ENCODE measurements around the gene CCER1.

CCER1 gene, protein sequence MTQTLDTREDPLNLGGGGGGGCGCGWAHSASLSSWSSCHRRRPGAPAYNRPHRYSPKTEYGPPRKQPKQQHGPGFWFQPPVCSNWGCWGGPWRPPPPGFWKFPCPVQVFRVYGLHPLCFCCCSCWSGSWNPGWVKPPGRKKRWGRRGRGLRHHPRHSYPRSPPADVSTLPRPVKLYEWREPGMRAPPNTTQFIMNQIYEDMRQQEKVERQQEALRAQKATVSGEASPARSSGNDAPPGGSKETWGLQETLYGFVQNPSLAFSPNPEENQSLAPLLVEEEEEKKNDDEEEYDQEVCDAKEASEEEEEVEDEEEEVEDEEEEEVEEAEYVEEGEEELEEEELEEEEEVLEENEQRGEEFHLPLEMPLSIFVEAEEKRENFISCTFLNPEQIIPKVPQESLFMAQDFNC

DNA sequence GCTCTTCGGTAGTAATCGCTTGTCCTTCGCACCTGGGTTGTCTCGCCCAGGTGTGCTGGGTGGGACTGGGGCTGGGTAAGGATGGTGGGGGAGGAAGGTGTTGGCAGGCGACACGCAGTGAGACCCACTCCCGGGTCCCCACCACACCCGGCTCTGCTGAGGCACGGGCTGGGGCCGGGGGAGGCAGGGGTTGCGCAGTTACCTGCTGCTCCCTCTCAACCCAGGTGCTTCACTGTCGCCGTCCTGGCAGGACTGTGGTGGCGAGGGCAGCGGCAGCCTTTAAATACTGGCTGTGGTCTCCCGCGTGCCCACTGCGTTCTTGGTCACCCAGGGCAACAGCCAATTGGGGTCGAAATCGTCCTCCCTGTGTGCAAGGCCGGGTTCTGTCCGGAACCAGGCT, at the start of gene CCER1:
Gene CCER1 (minus strand): TSS at position 256 of the 400 bp plus-strand sequence. CDS start 434 bp downstream, outside the sequence.
- Histone ChIP-seq H3K27me3 (replicated peaks) (no peaks in the 10 kb centered on the region), H3K27ac (no peak within 1 kb of the TSS), H3K4me3 (ENCODE audit: low read depth, low read length) (no peak within 1 kb of the TSS), H3K36me3 (replicated peaks) (no peaks in the 10 kb centered on the region)
- DNase-seq: no peak
- in situ Hi-C loops (cut with HindIII; ENCODE audit: low pct_ligation_motif_present, low sequenced_read_pairs): no loop called here
- TF ChIP-seq, protein P1, sequence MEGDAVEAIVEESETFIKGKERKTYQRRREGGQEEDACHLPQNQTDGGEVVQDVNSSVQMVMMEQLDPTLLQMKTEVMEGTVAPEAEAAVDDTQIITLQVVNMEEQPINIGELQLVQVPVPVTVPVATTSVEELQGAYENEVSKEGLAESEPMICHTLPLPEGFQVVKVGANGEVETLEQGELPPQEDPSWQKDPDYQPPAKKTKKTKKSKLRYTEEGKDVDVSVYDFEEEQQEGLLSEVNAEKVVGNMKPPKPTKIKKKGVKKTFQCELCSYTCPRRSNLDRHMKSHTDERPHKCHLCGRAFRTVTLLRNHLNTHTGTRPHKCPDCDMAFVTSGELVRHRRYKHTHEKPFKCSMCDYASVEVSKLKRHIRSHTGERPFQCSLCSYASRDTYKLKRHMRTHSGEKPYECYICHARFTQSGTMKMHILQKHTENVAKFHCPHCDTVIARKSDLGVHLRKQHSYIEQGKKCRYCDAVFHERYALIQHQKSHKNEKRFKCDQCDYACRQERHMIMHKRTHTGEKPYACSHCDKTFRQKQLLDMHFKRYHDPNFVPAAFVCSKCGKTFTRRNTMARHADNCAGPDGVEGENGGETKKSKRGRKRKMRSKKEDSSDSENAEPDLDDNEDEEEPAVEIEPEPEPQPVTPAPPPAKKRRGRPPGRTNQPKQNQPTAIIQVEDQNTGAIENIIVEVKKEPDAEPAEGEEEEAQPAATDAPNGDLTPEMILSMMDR (IDR thresholded peaks at IDR 0.05; ENCODE audit: low read depth, low read length, missing control alignments): no peak

DNA sequence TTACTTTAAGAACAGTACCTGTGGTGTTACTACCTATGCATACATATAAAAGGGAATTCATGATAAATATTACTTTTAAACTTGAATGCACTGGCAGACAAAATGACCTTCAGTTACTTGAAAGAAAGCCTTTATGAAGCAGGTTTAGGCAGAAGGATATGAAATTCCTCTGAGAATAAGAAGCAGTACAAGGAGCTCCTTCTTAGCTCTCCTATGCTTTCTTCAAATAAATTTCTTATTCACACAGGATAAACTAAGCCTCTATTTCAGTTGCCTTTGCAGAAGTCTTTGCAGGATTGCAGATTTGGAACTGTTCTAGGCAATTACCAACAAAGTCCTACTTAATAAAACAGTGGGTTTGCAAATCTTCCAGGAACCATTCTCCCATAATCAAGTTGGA, 48.8 kb upstream of the CCER1 start:
- Histone ChIP-seq H3K27me3 (replicated peaks) (no peaks in the 10 kb centered on the region), H3K36me3 (replicated peaks) (no peaks in the 10 kb centered on the region), H3K4me3 (ENCODE audit: low read depth, low read length) (no peak overlapping the region), H3K27ac (no peak overlapping the region)
- in situ Hi-C loops (cut with HindIII; ENCODE audit: low pct_ligation_motif_present, low sequenced_read_pairs): no loop called here
- TF ChIP-seq, protein P1 (IDR thresholded peaks at IDR 0.05; ENCODE audit: low read depth, low read length, missing control alignments): no peak
- no peak for DNase-seq

DNA sequence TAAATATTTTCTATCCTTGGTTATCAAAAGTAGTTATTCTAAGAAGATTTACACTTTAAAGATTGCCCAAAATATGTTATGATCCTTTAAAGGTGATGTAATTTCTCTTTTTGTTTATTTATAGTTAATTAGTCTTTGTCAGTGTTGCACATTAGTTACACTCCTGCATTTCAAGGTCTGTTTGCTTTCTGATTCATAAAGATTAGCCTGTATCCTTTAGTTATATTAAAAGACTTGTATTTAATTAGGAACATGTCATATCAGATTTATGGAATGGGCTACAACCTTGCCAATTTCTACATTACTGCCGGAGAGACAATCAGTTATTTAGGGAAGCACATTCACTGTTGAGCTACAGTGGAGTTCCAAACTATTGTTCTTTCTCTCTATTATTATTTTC, 46.3 kb upstream of the CCER1 start:
- no peak overlapping the region for H3K4me3 ChIP-seq (ENCODE audit: low read depth, low read length)
- H3K27me3 ChIP-seq (replicated peaks): no peaks in the 10 kb centered on the region
- H3K27ac ChIP-seq: no peak overlapping the region
- TF ChIP-seq, protein P1 (IDR thresholded peaks at IDR 0.05; ENCODE audit: low read depth, low read length, missing control alignments): no peak
- in situ Hi-C loops (cut with HindIII; ENCODE audit: low pct_ligation_motif_present, low sequenced_read_pairs): no loop called here
- no peak for DNase-seq
- no peaks in the 10 kb centered on the region for H3K36me3 ChIP-seq (replicated peaks)

DNA sequence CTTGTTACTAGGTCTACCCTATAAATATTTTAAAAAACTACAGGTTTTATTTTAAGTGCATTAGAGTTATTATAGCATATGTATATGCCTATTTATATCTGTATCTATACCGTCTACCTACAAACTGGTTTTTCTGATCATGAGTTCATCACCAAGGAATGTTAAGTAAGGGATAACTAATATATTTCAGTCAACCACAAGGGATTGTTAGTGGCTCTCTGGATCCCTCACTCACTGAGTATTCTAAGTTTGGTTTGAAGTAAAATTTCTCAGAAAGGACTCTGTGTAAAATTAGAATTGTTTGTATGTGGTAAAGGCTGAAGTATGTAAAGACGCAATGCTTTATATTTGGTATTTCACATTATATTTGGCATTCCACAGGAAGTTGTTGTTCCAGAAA, 45.0 kb upstream of the CCER1 start:
- no peak overlapping the region for H3K27ac ChIP-seq
- in situ Hi-C loops (cut with HindIII; ENCODE audit: low pct_ligation_motif_present, low sequenced_read_pairs): loop anchor here (25.0 kb wide), 1 partner anchor 337 kb away; no protein-coding TSS in a partner anchor
- TF ChIP-seq, protein P1 (IDR thresholded peaks at IDR 0.05; ENCODE audit: low read depth, low read length, missing control alignments): no peak
- DNase-seq: peak; percentile 27
- H3K36me3 ChIP-seq (replicated peaks): no peaks in the 10 kb centered on the region
- no peaks in the 10 kb centered on the region for H3K27me3 ChIP-seq (replicated peaks)
- H3K4me3 ChIP-seq (ENCODE audit: low read depth, low read length): no peak overlapping the region

DNA sequence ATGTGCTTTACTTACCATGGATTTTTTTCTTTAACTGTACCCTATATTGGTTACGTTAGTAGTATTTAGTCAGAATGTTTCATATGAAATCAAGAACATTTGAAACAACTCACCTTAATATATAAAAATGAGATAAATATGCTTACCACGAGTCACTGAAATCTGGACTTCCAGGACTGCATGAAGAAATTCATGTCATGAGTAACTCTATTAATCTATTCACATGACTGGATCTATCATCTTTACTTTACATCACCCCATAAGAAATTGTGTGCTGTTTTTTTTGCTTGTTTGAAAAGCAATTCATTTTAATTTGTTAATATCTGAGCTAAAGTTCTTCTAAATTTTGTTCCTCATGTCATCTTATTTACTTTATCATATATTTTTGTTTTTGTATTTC, 44.6 kb upstream of the CCER1 start:
- in situ Hi-C loops (cut with HindIII; ENCODE audit: low pct_ligation_motif_present, low sequenced_read_pairs): loop anchor here (25.0 kb wide), 1 partner anchor 338 kb away; no protein-coding TSS in a partner anchor
- no peaks in the 10 kb centered on the region for H3K27me3 ChIP-seq (replicated peaks)
- no peaks in the 10 kb centered on the region for H3K36me3 ChIP-seq (replicated peaks)
- no peak overlapping the region for H3K27ac ChIP-seq
- no peak overlapping the region for H3K4me3 ChIP-seq (ENCODE audit: low read depth, low read length)
- DNase-seq: no peak
- TF ChIP-seq, protein P1 (IDR thresholded peaks at IDR 0.05; ENCODE audit: low read depth, low read length, missing control alignments): no peak

All from brain microvascular endothelial cell (primary cell).